Panc1 (cell line): Measurements from ENCODE around the gene ARFGEF3. TPM values are rescaled to one million over a fixed set of nuclear protein-coding genes. Genes with fewer than 3 reads are reported as not detected.

Experiments used
- ATAC-seq: fragments of 200-7000 bp; cut with Tn5 transposase; 2 replicates; pipeline ENCODE4 v1.9.1; 2020; ENCODE audit warnings: mild to moderate bottlenecking, moderate library complexity
- BruUV-seq: library from RNA; stranded (reverse); fragments of 400-500 nt; replicated peaks from 2 replicates; lab custom pipeline; 2021; lab: Mats Ljungman, UMichigan
- CTCF ChIA-PET: fragments of 300-600 bp; sonication (Branson Sonifier 250); formaldehyde crosslinking; loops from one replicate; lab custom pipeline; 2022; ENCODE audit warnings: antibody characterized with exemption; lab: Charles Lee
- POLR2A ChIA-PET: fragments of 300-600 bp; sonication (Branson Sonifier 250); formaldehyde crosslinking; loops from one replicate; lab custom pipeline; 2022; ENCODE audit warnings: antibody characterized with exemption; lab: Charles Lee
- DNase-seq: peaks from one replicate; pipeline ENCODE4 v3.0.0-alpha.2; 2010; ENCODE audit warnings: low read depth, low spot score
- H3K27ac ChIP-seq: 2 replicates; pipeline ENCODE4 v1.5.1; 2011; ENCODE audit warnings: mild to moderate bottlenecking, low read length, inconsistent platforms
- H3K27me3 ChIP-seq: fragments of 200-500 bp; sonication (Bioruptor generic); 2 replicates; pipeline ENCODE4 v1.6.0; 2014; ENCODE audit warnings: low read length, inconsistent platforms; ENCODE audit not compliant: control insufficient read depth, insufficient read depth
- H3K36me3 ChIP-seq: fragments of 200-500 bp; sonication (Bioruptor generic); 2 replicates; pipeline ENCODE4 v1.5.1; 2014; ENCODE audit warnings: inconsistent platforms, mild to moderate bottlenecking, low read length, moderate library complexity; ENCODE audit not compliant: control insufficient read depth, insufficient read depth
- H3K4me1 ChIP-seq: 2 replicates; pipeline ENCODE4 v1.5.1; 2011; ENCODE audit warnings: inconsistent platforms, mild to moderate bottlenecking, low read length, moderate library complexity; ENCODE audit not compliant: control insufficient read depth, insufficient read depth
- H3K4me3 ChIP-seq, 2 experiments: 2 replicates each; pipeline ENCODE4 v1.5.1; 2011 to 2012; ENCODE audit warnings: low read depth in 2 of 2, low read length in 2 of 2, mild to moderate bottlenecking in 2 of 2, inconsistent platforms in 1 of 2, moderate library complexity in 1 of 2
- H3K9me3 ChIP-seq: fragments of 200-500 bp; sonication (Bioruptor generic); 2 replicates; pipeline ENCODE4 v1.5.1; 2014; ENCODE audit warnings: low read depth, mild to moderate bottlenecking, inconsistent platforms, low read length, moderate library complexity; ENCODE audit not compliant: control insufficient read depth, insufficient read depth
- POLR2AphosphoS5 ChIP-seq: IDR thresholded peaks from 2 replicates; pipeline ENCODE4 v1.6.1; 2012; ENCODE audit warnings: mild to moderate bottlenecking, low read depth, low read length, moderate library complexity
- REST ChIP-seq, 2 experiments: IDR thresholded peaks; 2 replicates each; pipeline ENCODE4 v1.6.1; 2011 to 2012; ENCODE audit warnings: low read depth in 2 of 2, control low read depth in 1 of 2, low read length in 1 of 2, mild to moderate bottlenecking in 1 of 2, moderate library complexity in 1 of 2; ENCODE audit not compliant: insufficient read depth in 1 of 2
- SIN3A ChIP-seq: IDR thresholded peaks from 2 replicates; pipeline ENCODE4 v1.6.1; 2012; ENCODE audit warnings: low read depth, mild to moderate bottlenecking, low read length, moderate library complexity, borderline replicate concordance; ENCODE audit not compliant: insufficient read depth
- TCF7L2 ChIP-seq: IDR thresholded peaks from 2 replicates; pipeline ENCODE4 v1.6.1; 2011; ENCODE audit warnings: mild to moderate bottlenecking, low read depth, low read length, inconsistent platforms
- in situ Hi-C: cut with HindIII; loops from 2 replicates; pipeline ENCODE4 v1.10.0; 2016; ENCODE audit warnings: low sequenced_read_pairs, low pct_unique_long_range_greater_than_20kb
- intact Hi-C: fragments of 100-400 bp; cut with micrococcal nuclease; formaldehyde crosslinking; loops from one replicate; pipeline ENCODE4 v1.10.0; 2022; ENCODE audit not compliant: unreplicated experiment
- total RNA-seq: library from RNA; stranded (reverse); gene quantifications from one replicate; pipeline ENCODE4 v1.2.1, GENCODE V29; 2021; ENCODE audit not compliant: unreplicated experiment
- TF ChIP-seq, protein P1 (sequence below): fragments of 450-650 bp; IDR thresholded peaks from 2 replicates; pipeline ENCODE4 v1.5.1; 2017; ENCODE audit warnings: mild to moderate bottlenecking

ARFGEF3 gene
- total RNA-seq, 1 experiment from 2014 or later, result 1.5 TPM

DNA sequence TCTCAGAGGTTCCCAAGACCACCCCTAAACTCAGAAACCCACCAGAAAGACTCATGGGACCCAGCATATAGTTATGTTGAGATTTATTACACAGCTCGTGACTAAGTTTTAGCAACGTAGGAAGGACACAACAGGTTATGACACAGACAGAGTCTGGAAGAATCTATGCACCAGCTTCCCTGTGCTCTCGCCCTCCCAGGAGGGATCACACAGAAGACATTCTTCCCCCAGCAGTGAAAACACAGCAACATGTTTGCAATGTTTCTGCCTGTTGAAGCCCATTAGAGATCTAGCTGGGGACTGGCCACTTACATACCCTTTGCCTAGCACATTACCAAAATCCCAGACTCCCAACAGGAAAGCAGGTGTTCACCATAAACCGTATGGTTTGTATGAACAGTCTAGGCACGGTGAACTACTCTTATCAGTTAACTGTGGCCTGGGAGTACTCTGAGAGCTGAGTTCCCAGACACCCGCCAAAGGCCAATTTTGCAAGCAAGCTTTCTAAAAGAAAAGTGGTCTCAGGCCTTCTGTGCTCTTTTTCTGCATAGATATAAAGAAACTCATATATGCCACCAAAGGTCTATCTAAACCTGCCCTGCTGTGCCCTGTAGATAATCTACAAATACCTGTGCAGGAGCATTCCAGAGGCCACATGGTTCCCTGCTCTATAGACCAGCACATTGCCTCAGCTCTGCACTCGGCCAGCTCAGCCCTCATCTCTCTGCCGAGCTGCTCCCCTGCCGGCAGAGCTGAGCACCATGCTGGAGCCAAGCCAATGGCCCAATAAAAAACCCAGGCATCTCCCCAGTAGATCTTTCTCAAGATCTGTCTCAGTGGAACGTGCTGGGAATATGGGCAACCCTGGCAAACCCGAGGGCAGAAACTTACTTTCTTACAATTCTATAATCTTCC, 146.3 kb downstream of the ARFGEF3 start:
- ChIA-PET POLR2A (no interaction called here), CTCF (no interaction called here)
- no peak overlapping the region for H3K4me3 ChIP-seq
- no peak for TF ChIP-seq POLR2AphosphoS5
- TF ChIP-seq SIN3A, result no peak
- TF ChIP-seq TCF7L2, result no peak
- TF ChIP-seq REST (IDR thresholded peaks at IDR 0.05; ENCODE audit: insufficient read depth in 1 of 2, low read depth in 2 of 2, low read length in 1 of 2), result no peak
- TF ChIP-seq, protein P1, sequence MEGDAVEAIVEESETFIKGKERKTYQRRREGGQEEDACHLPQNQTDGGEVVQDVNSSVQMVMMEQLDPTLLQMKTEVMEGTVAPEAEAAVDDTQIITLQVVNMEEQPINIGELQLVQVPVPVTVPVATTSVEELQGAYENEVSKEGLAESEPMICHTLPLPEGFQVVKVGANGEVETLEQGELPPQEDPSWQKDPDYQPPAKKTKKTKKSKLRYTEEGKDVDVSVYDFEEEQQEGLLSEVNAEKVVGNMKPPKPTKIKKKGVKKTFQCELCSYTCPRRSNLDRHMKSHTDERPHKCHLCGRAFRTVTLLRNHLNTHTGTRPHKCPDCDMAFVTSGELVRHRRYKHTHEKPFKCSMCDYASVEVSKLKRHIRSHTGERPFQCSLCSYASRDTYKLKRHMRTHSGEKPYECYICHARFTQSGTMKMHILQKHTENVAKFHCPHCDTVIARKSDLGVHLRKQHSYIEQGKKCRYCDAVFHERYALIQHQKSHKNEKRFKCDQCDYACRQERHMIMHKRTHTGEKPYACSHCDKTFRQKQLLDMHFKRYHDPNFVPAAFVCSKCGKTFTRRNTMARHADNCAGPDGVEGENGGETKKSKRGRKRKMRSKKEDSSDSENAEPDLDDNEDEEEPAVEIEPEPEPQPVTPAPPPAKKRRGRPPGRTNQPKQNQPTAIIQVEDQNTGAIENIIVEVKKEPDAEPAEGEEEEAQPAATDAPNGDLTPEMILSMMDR, result no peak
- DNase-seq (no peak), ATAC-seq (no peak)
- BruUV-seq, result no TSS peak
- in situ Hi-C loops, result no loop called here
- no peaks in the 10 kb centered on the region for H3K36me3 ChIP-seq
- no peak overlapping the region for H3K27ac ChIP-seq
- H3K27me3 ChIP-seq, result no peaks in the 10 kb centered on the region; the same call in 1 of the 2 replicates
- no peaks in the 10 kb centered on the region for H3K9me3 ChIP-seq
- no peaks in the 10 kb centered on the region for H3K4me1 ChIP-seq
- intact Hi-C loops, result no loop called here

DNA sequence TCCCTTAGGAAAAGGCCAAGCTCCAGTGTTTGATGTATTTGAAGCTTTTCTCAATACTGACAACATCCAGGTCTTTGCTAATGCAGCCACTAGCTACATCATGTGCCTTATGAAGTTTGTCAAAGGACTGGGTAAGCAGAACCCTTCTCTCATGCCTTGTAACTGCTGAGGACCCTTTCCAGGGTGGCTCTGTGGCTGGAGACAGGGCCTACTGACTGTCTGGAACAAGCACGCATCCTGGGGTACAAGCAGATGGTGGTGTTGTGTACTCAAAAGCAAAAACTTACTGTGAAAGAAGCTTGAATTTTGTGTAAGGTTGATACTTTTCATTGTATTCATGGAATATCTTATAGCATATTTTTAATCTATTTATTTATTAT, 147.0 kb downstream of the ARFGEF3 start:
- ATAC-seq (no peak), DNase-seq (no peak)
- POLR2A ChIA-PET, result no interaction called here
- Histone ChIP-seq H3K27ac (no peak overlapping the region), H3K4me1 (no peaks in the 10 kb centered on the region), H3K4me3 (no peak overlapping the region), H3K36me3 (no peaks in the 10 kb centered on the region), H3K9me3 (no peaks in the 10 kb centered on the region), H3K27me3 (no peaks in the 10 kb centered on the region; the same call in 1 of the 2 replicates)
- no TSS peak for BruUV-seq
- intact Hi-C loops, result no loop called here
- TF ChIP-seq, protein P1, result no peak
- TF ChIP-seq TCF7L2, result no peak
- no peak for TF ChIP-seq SIN3A
- no peak for TF ChIP-seq REST (IDR thresholded peaks at IDR 0.05; ENCODE audit: insufficient read depth in 1 of 2, low read depth in 2 of 2, low read length in 1 of 2)
- TF ChIP-seq POLR2AphosphoS5, result no peak
- in situ Hi-C loops, result no loop called here
- CTCF ChIA-PET, result no interaction called here
